GM12878 (cell line): ENCODE measurements around the gene ARCN1. TPM values are rescaled to one million over a fixed set of nuclear protein-coding genes. Genes with fewer than 3 reads are reported as not detected.

Experiments used
- ATAC-seq: fragments of 200-7000 bp; cut with Tn5 transposase; 3 replicates; pipeline ENCODE4 v1.9.1; 2020; ENCODE audit warnings: mild to moderate bottlenecking, moderate library complexity
- BruUV-seq: library from RNA; stranded (reverse); fragments of 400-500 nt; replicated peaks from 2 replicates; lab custom pipeline; 2021; lab: Mats Ljungman, UMichigan
- CTCF ChIA-PET: fragments of 300-600 bp; sonication (Branson Sonifier 250); formaldehyde crosslinking; extraction: SDS; loops from one replicate; lab custom pipeline; 2021; ENCODE audit warnings: inconsistent platforms; lab: Yijun Ruan, JAX
- POLR2A ChIA-PET: fragments of 350-600 bp; formaldehyde crosslinking; extraction: SDS; loops from one replicate; lab custom pipeline; 2021; ENCODE audit warnings: inconsistent platforms; lab: Charles Lee
- RAD21 ChIA-PET: fragments of 300-600 bp; sonication (Branson Sonifier 250); formaldehyde crosslinking; loops from one replicate; lab custom pipeline; 2023; ENCODE audit warnings: antibody characterized with exemption; ENCODE audit not compliant: unreplicated experiment; lab: Charles Lee
- SMC1A ChIA-PET: fragments of 300-600 bp; sonication (Branson Sonifier 250); formaldehyde crosslinking; loops from one replicate; lab custom pipeline; 2023; ENCODE audit not compliant: unreplicated experiment, uncharacterized antibody; lab: Charles Lee
- DNase-seq: peaks from one replicate; pipeline ENCODE4 v3.0.0-alpha.2; 2011; ENCODE audit warnings: low read depth, low spot score
- FAIRE-seq: peaks from 3 replicates; lab custom pipeline; 2011; peaks lifted over from hg19 to GRCh38; lab: Jason Lieb, UNC
- H2AFZ ChIP-seq: 2 replicates; pipeline ENCODE4 v1.6.0; 2011; ENCODE audit warnings: low read depth, low read length, control low read depth; ENCODE audit not compliant: control insufficient read depth
- H3K27ac ChIP-seq: 2 replicates; pipeline ENCODE4 v1.5.1; 2011; ENCODE audit warnings: control low read depth; ENCODE audit not compliant: control insufficient read depth, insufficient read depth
- H3K27me3 ChIP-seq, 2 experiments: replicated peaks in 1 of 2; 2 replicates each; pipeline versions ENCODE4 v1.6.0 to v1.6.1; 2011; ENCODE audit warnings: low read length in 1 of 2; ENCODE audit not compliant: control insufficient read depth in 2 of 2, insufficient read depth in 2 of 2
- H3K36me3 ChIP-seq, 2 experiments: 2 replicates each; pipeline ENCODE4 v1.5.1; 2011; ENCODE audit warnings: low read length in 1 of 2; ENCODE audit not compliant: control insufficient read depth in 2 of 2, insufficient read depth in 2 of 2
- H3K4me1 ChIP-seq: 2 replicates; pipeline ENCODE4 v1.6.1; 2011; ENCODE audit warnings: mild to moderate bottlenecking, low read length, moderate library complexity, mixed read lengths; ENCODE audit not compliant: control insufficient read depth, insufficient read depth
- H3K4me2 ChIP-seq: 2 replicates; pipeline ENCODE4 v1.6.0; 2011; ENCODE audit warnings: control low read depth; ENCODE audit not compliant: control insufficient read depth, insufficient read depth
- H3K4me3 ChIP-seq: fragments of 200-600 bp; sonication (generic); 2 replicates; pipeline ENCODE4 v1.5.1; 2016
- H3K79me2 ChIP-seq: 2 replicates; pipeline ENCODE4 v1.6.0; 2011; ENCODE audit warnings: low read length; ENCODE audit not compliant: control insufficient read depth, insufficient read depth
- H3K9ac ChIP-seq: 2 replicates; pipeline ENCODE4 v1.8.0; 2011; ENCODE audit warnings: low read length, control low read depth, mixed read lengths; ENCODE audit not compliant: control insufficient read depth, insufficient read depth
- H3K9me3 ChIP-seq: replicated peaks from 3 replicates; pipeline ENCODE4 v1.5.1; 2011; ENCODE audit warnings: mild to moderate bottlenecking, low read length; ENCODE audit not compliant: control insufficient read depth, insufficient read depth
- H4K20me1 ChIP-seq: 2 replicates; pipeline ENCODE4 v1.6.0; 2011; ENCODE audit not compliant: control insufficient read depth, insufficient read depth
- BCL3 ChIP-seq: IDR thresholded peaks from 2 replicates; pipeline ENCODE4 v1.6.1; 2011; ENCODE audit warnings: borderline replicate concordance, low read depth, mild to moderate bottlenecking, moderate library complexity, low read length; ENCODE audit not compliant: insufficient read depth, poor library complexity, severe bottlenecking
- ESRRA ChIP-seq: IDR thresholded peaks from 2 replicates; pipeline ENCODE4 v1.6.1; 2012; ENCODE audit warnings: mild to moderate bottlenecking, low read length, improper control_type of control experiment
- KLF5 ChIP-seq: fragments of 450-650 bp; IDR thresholded peaks from 2 replicates; pipeline ENCODE4 v1.6.1; 2014; ENCODE audit warnings: mild to moderate bottlenecking; ENCODE audit not compliant: partially characterized antibody
- RAD21 ChIP-seq: IDR thresholded peaks from 2 replicates; pipeline ENCODE4 v1.6.1; 2011; ENCODE audit warnings: mild to moderate bottlenecking, low read depth, low read length, moderate library complexity; ENCODE audit not compliant: insufficient read depth
- ZBTB11 ChIP-seq: fragments of 450-650 bp; formaldehyde crosslinking; IDR thresholded peaks from 2 replicates; pipeline ENCODE4 v1.5.0; 2022; ENCODE audit warnings: mild to moderate bottlenecking, missing genetic modification characterization
- ZNF24 ChIP-seq: fragments of 450-650 bp; IDR thresholded peaks from 2 replicates; pipeline ENCODE4 v1.6.1; 2017; ENCODE audit warnings: antibody characterized with exemption, mild to moderate bottlenecking
- ZNF687 ChIP-seq: fragments of 450-650 bp; IDR thresholded peaks from 2 replicates; pipeline ENCODE4 v1.6.1; 2017; ENCODE audit warnings: mild to moderate bottlenecking, moderate library complexity
- WGBS: methylation state at CpG from one replicate; pipeline ENCODE4 v1.1.6; 2016; ENCODE audit warnings: low lambda C conversion rate; ENCODE audit not compliant: insufficient replicate concordance, insufficient coverage; ENCODE audit errors: missing lambda C conversion rate; 5-methylcytosine and 5-hydroxymethylcytosine counted together
- in situ Hi-C: fragments of 300-500 bp; cut with MboI; formaldehyde crosslinking; loops from 9 replicates; pipeline ENCODE4 v1.14.3; 2018; ENCODE audit warnings: mixed read lengths
- intact Hi-C: fragments of 100-400 bp; cut with micrococcal nuclease; formaldehyde crosslinking; loops from one replicate; pipeline ENCODE4 v1.14.2; 2022; ENCODE audit not compliant: unreplicated experiment
- polyA plus RNA-seq, 11 experiments: library from polyadenylated mRNA; depleted of rRNA in 4 of 11; unstranded in 6 of 11; stranded (reverse) in 5 of 11; fragments of >200 nt; fragmentation: Nextera tagmentation in 4 of 11; fragmentation: Illumina TruSeq in 1 of 11; extraction: Ambion mirVana in 4 of 11; extraction: Trizol in 1 of 11; gene quantifications; 1 replicate in 1 of 11; 2 replicates in 10 of 11; pipeline versions ENCODE4 v1.2.1 to v1.2.3, GENCODE V29; 2011 to 2016; ENCODE audit warnings: inconsistent platforms in 2 of 11, missing spikeins in 2 of 11, low read depth in 1 of 11
- total RNA-seq, 4 experiments: library from RNA; depleted of rRNA in 3 of 4; stranded (reverse); fragments of >200 nt in 3 of 4; fragmentation: Illumina TruSeq in 1 of 4; extraction: Trizol in 1 of 4; gene quantifications; 2 replicates each; pipeline versions ENCODE4 v1.2.1 to v1.2.3, GENCODE V29; 2013 to 2021

The ARCN1 gene
- total and polyA plus RNA-seq, 10 of the 15 experiments (the other 5 are each of a cell fraction or from before 2014, with no cell fraction given): 33.3 to 172 (median 106) TPM

GRCh38 chr11:118628861-118629549 lies 56.8 kb downstream of the ARCN1 start:
- POLR2A ChIA-PET: no interaction called here
- H2AFZ ChIP-seq: no peak overlapping the region
- no peak overlapping the region for H3K9ac ChIP-seq
- H3K36me3 ChIP-seq: no peaks in the 10 kb centered on the region
- no peaks in the 10 kb centered on the region for H3K4me1 ChIP-seq
- DNase-seq (no peak), FAIRE-seq (no peak), ATAC-seq (no peak)
- SMC1A ChIA-PET: no interaction called here
- no peak overlapping the region for H3K27ac ChIP-seq
- peaks cover 0 to 8% of the 10 kb centered on the region in 2 experiments; a peak in 2 of 4 replicates for H3K27me3 ChIP-seq
- no peak overlapping the region for H3K4me2 ChIP-seq
- no TSS peak for BruUV-seq
- in situ Hi-C loops (no loop called here), intact Hi-C loops (no loop called here)
- H4K20me1 ChIP-seq: no peaks in the 10 kb centered on the region
- H3K9me3 ChIP-seq: no peaks in the 10 kb centered on the region
- WGBS: 5% methylated on average over 5 of the region's 5 CpGs
- H3K4me3 ChIP-seq: no peak overlapping the region
- TF ChIP-seq RAD21 (no peak), ZNF24 (no peak), ESRRA (no peak), KLF5 (no peak), ZNF687 (no peak), ZBTB11 (CRISPR knock-in tag) (no peak), BCL3 (peak; percentile 39)
- RAD21 ChIA-PET: no interaction called here
- H3K79me2 ChIP-seq: no peaks in the 10 kb centered on the region
- CTCF ChIA-PET: interaction anchor here (1.3 kb wide), 1 partner anchor 20 kb away, joined by 3 read pairs; no protein-coding TSS in a partner anchor
